Epithelial cell of prostate (primary cell): ENCODE measurements around the gene CPS1.
A peak's percentile ranks its signal among the peaks of the same experiment; 100 is the strongest.

Experiments
- DNase-seq: peaks from one replicate; pipeline ENCODE4 v3.0.0-alpha.2; 2011; ENCODE audit warnings: low read depth, low spot score
- H3K27ac ChIP-seq: fragments of 450-650 bp; 2 replicates; pipeline ENCODE4 v1.5.1; 2017; ENCODE audit warnings: mild to moderate bottlenecking

Gene CPS1

GRCh38 chr2:210544831-210545230, 11.6 kb upstream of the CPS1 start:
- H3K27ac ChIP-seq, result no peak overlapping the region
- no peak for DNase-seq

- no peak overlapping the region for H3K27ac ChIP-seq
- DNase-seq, result no peak
These were observed 9.8 kb upstream of the CPS1 start for GRCh38 chr2:210546424-210547208.

GRCh38 chr2:210548031-210548430, 8.4 kb upstream of the CPS1 start:
- no peak for DNase-seq
- H3K27ac ChIP-seq, result no peak overlapping the region

- DNase-seq, result no peak
- no peak overlapping the region for H3K27ac ChIP-seq
These were observed 7.5 kb upstream of the CPS1 start for GRCh38 chr2:210548878-210549384.

GRCh38 chr2:210551001-210551400, 5.4 kb upstream of the CPS1 start:
- no peak overlapping the region for H3K27ac ChIP-seq
- DNase-seq, result no peak

- DNase-seq, result no peak
- H3K27ac ChIP-seq, result no peak overlapping the region
These were observed 3.0 kb upstream of the CPS1 start for GRCh38 chr2:210553373-210553772.

GRCh38 chr2:210555555-210555954, 844 bp upstream of the CPS1 start:
- no peak for DNase-seq
- no peak overlapping the region for H3K27ac ChIP-seq

- DNase-seq, result no peak
- H3K27ac ChIP-seq, result no peak overlapping the region
These were observed 1.3 kb downstream of the CPS1 start for GRCh38 chr2:210557721-210558120.

GRCh38 chr2:210558708-210559107, 2.3 kb downstream of the CPS1 start:
- no peak overlapping the region for H3K27ac ChIP-seq
- DNase-seq, result no peak

GRCh38 chr2:210559182-210559581, 2.8 kb downstream of the CPS1 start:
- no peak for DNase-seq
- H3K27ac ChIP-seq, result no peak overlapping the region

GRCh38 chr2:210561475-210561874, 5.1 kb downstream of the CPS1 start:
- DNase-seq, result no peak
- H3K27ac ChIP-seq, result no peak overlapping the region

GRCh38 chr2:210562091-210562490, 5.7 kb downstream of the CPS1 start:
- no peak overlapping the region for H3K27ac ChIP-seq
- no peak for DNase-seq

- DNase-seq, result no peak
- no peak overlapping the region for H3K27ac ChIP-seq
These were observed 6.2 kb downstream of the CPS1 start for GRCh38 chr2:210562502-210563080.

GRCh38 chr2:210567279-210567678, 10.9 kb downstream of the CPS1 start:
- no peak overlapping the region for H3K27ac ChIP-seq
- DNase-seq, result no peak

- no peak for DNase-seq
- H3K27ac ChIP-seq, result no peak overlapping the region
These were observed 11.7 kb downstream of the CPS1 start for GRCh38 chr2:210568108-210568507.

- no peak for DNase-seq
- no peak overlapping the region for H3K27ac ChIP-seq
These were observed 21.1 kb downstream of the CPS1 start for GRCh38 chr2:210577263-210578071.

- DNase-seq, result peak; percentile 29
- no peak overlapping the region for H3K27ac ChIP-seq
These were observed 28.4 kb downstream of the CPS1 start for GRCh38 chr2:210584834-210585233.

- no peak overlapping the region for H3K27ac ChIP-seq
- DNase-seq, result no peak
These were observed 30.0 kb downstream of the CPS1 start for GRCh38 chr2:210586381-210586780.

GRCh38 chr2:210591663-210592062, 35.3 kb downstream of the CPS1 start:
- H3K27ac ChIP-seq, result no peak overlapping the region
- no peak for DNase-seq

- H3K27ac ChIP-seq, result no peak overlapping the region
- DNase-seq, result no peak
These were observed 36.3 kb downstream of the CPS1 start for GRCh38 chr2:210592726-210593125.

- H3K27ac ChIP-seq, result no peak overlapping the region
- no peak for DNase-seq
These were observed 36.8 kb downstream of the CPS1 start for GRCh38 chr2:210593166-210593565.
